Epithelial cell of prostate (primary cell): Measurements from ENCODE around the gene WWOX.

Experiments used
- DNase-seq: peaks from one replicate; pipeline ENCODE4 v3.0.0-alpha.2; 2011; ENCODE audit warnings: low read depth, low spot score
- H3K27ac ChIP-seq: fragments of 450-650 bp; 2 replicates; pipeline ENCODE4 v1.5.1; 2017; ENCODE audit warnings: mild to moderate bottlenecking

WWOX gene

GRCh38 chr16:78478267-78478861, 378.9 kb downstream of the WWOX start:
- no peak overlapping the region for H3K27ac ChIP-seq
- no peak for DNase-seq

GRCh38 chr16:78479723-78480122, 380.3 kb downstream of the WWOX start:
- H3K27ac ChIP-seq: no peak overlapping the region
- no peak for DNase-seq

DNA sequence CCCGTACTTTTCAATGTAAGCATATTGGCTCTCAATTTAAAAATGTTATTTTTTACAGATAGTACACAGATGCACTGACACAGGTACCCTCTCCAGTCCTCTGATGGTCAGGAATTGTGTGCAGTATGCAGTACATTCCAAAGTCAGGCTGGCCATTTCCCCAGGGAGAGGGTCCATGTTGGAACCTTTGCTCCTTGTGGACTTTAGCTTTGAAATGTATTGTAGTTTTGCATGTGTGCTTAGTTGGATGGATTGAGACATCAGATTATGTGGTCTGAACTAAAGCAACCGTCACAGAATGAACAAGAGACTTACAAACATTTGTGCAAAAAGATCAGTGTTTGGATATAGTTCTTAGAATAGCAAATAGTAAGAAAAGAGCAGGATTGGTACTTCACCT, 381.1 kb downstream of the WWOX start:
- no peak overlapping the region for H3K27ac ChIP-seq
- DNase-seq: no peak

DNA sequence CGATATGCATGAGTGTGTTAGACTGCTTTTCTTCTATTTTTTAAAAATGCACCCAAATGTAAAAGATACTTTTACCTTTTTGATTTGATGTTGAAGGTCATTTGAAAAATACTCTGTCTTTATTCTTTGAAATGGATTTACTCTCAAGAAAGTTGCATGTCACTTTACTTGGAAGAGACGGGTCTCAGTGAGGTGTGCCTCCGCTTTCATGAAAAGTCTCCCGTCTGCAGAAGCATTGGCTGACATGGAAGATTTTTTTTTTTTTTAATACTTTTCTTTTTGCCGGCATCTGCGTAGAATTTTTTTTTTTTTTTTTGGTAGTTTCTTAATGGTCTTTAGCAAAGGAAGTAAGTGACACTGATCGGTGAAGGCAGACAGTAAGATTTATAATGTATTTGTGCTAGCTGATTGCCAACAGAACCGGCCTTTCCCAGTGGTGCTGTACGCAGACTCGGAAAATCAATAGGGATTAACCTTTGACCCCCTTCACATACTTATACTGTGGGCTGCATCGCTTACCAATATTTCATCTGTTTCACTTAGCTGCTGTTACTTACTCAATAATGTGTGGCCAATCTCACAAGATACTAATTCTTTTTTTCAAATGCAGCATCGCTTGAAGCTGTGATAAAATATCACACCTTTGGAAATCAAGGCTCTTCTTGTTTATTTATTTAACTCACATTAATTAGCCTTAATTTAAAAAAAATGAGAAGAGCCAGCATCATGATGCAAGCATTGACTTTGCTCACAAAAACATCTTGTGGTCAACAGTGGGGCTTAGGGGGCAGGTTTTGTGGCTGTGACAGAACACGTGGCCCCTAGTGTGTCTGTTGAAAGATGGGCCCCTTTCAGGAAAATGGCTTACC, 383.9 kb downstream of the WWOX start:
- H3K27ac ChIP-seq: no peak overlapping the region
- no peak for DNase-seq

GRCh38 chr16:78484509-78485058, 385.1 kb downstream of the WWOX start:
- H3K27ac ChIP-seq: no peak overlapping the region

GRCh38 chr16:78485188-78485916, 385.9 kb downstream of the WWOX start:
- no peak for DNase-seq
- no peak overlapping the region for H3K27ac ChIP-seq

More at GRCh38 chr16:78484509-78485058, 385.1 kb downstream of the WWOX start:
- DNase-seq: no peak

DNA sequence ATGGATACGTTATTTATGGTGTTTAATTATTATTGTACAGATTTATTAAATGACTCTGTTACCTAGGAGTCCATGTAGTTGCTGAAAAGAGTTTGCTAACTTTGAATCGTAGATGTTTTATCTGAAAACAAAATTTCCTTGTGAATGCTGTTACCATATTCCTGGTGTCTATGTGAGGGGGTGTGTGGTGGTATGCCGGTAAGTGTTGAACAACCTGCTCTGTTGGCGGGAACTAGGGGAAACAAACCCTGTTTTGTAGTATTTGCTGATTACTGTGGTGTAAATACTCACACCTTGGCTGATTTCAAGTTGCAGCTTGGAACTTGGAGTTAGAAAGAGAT, 386.4 kb downstream of the WWOX start:
- no peak overlapping the region for H3K27ac ChIP-seq
- no peak for DNase-seq

- no peak for DNase-seq
- no peak overlapping the region for H3K27ac ChIP-seq
These were observed 388.0 kb downstream of the WWOX start for GRCh38 chr16:78487471-78487870.

- no peak overlapping the region for H3K27ac ChIP-seq
- DNase-seq: no peak
These were observed 389.6 kb downstream of the WWOX start for GRCh38 chr16:78489072-78489471.

- no peak overlapping the region for H3K27ac ChIP-seq
- no peak for DNase-seq
These were observed 390.2 kb downstream of the WWOX start for GRCh38 chr16:78489631-78490030.

- DNase-seq: no peak
- no peak overlapping the region for H3K27ac ChIP-seq
These were observed 391.0 kb downstream of the WWOX start for GRCh38 chr16:78490431-78490830.

- DNase-seq: no peak
- H3K27ac ChIP-seq: no peak overlapping the region
These were observed 391.4 kb downstream of the WWOX start for GRCh38 chr16:78490847-78491246.

GRCh38 chr16:78493573-78493972, 394.1 kb downstream of the WWOX start:
- H3K27ac ChIP-seq: no peak overlapping the region
- DNase-seq: no peak

GRCh38 chr16:78494105-78494504, 394.7 kb downstream of the WWOX start:
- H3K27ac ChIP-seq: no peak overlapping the region
- no peak for DNase-seq

GRCh38 chr16:78494674-78495073, 395.2 kb downstream of the WWOX start:
- no peak overlapping the region for H3K27ac ChIP-seq
- no peak for DNase-seq

DNA sequence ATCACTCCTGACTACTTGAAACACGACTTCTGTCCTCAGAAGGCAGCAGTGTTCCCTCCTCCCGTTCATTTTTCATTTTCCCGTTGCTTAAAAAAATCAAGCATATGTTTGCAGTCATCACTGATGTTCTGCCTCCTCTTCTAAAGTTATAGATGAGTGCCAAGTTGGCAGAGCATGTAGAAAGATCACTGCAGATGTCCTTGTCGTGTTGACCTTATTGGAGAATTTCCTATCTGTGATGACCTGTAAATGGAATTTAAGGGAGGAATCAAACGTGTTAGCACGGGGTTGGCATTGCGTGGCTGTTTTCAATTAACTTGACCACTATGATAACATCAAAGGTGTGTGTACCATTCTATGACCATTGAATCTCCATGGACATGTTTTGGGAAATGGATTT, 396.7 kb downstream of the WWOX start:
- no peak overlapping the region for H3K27ac ChIP-seq
- DNase-seq: no peak

DNA sequence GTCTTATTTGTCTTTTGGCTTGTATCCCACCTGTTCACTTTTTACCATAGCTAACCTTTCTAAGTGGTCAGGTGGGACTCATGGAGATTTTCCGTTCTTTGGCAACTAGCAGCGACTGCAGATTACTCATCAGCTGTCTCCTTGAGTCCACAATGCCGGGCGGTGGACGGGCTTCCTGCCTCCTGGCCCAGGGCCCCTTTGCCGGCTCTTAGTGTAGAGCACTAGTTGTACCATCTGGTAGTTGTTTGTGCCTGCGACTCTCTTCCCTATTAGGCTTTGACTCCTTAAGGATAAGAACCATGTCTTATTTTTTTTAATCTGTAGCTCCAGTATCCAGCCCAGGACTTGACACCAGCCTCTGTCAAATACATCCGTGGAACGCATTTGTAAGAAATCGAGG, 399.9 kb downstream of the WWOX start:
- DNase-seq: no peak
- no peak overlapping the region for H3K27ac ChIP-seq

DNA sequence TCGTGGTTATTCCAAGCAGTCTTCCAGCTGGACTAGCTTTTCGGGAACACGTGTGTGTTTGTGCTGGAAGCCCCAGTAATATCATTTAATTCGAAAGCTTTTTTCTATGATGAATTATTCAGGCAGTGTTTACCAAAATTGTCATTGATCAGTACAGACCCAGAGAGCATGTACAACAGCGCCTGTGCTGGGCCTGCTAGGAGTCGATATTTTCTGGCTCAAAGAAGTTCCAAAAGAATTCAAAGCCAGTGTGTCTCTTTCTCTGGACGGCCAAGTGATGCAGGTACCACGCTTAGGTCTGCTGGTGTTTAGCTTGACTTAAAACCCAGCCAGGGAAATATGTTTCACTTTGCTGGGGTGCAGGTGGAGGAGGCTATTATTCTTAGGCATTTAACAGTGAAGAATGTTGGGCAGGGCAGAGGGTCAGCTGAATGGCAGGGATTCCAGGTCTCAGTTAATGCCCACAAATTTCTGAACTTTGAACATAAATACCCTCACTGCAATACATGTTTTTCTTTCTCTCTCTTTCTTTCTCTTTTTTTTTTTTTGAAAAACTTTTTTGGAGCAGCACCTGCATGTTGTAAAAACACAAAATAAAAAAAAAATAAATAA, 401.3 kb downstream of the WWOX start:
- H3K27ac ChIP-seq: no peak overlapping the region
- no peak for DNase-seq

GRCh38 chr16:78501744-78502143, 402.3 kb downstream of the WWOX start:
- no peak for DNase-seq
- no peak overlapping the region for H3K27ac ChIP-seq

- no peak for DNase-seq
- H3K27ac ChIP-seq: no peak overlapping the region
These were observed 403.4 kb downstream of the WWOX start for GRCh38 chr16:78502812-78503350.
